Esophagus squamous epithelium (tissue), 5 donors: ENCODE results near the gene CCR5AS.

Experiments
- DNase-seq: peaks from one replicate; lab custom pipeline; 2025; lab: John Stamatoyannopoulos, UW
- H3K27ac ChIP-seq, 4 donors: fragments of 200-600 bp; sonication (generic); one replicate each; pipeline ENCODE4 v1.5.1; 2016 to 2019; ENCODE audit warnings: mild to moderate bottlenecking in 1 of 4
- H3K27me3 ChIP-seq, 4 donors: fragments of 200-600 bp; sonication (generic); 1 replicate in 3 of 4; 2 replicates in 1 of 4; pipeline versions ENCODE4 v1.5.1 to v1.6.0; 2017 to 2021; ENCODE audit warnings: antibody characterized with exemption in 1 of 4
- H3K36me3 ChIP-seq, 3 donors: fragments of 200-600 bp; sonication (generic); one replicate each; pipeline ENCODE4 v1.5.1; 2016 to 2019
- H3K4me1 ChIP-seq, 3 donors: fragments of 200-600 bp; sonication (generic); one replicate each; pipeline ENCODE4 v1.5.1; 2017 to 2019
- H3K4me3 ChIP-seq, 4 donors: fragments of 200-600 bp; sonication (generic); 1 replicate in 3 of 4; 2 replicates in 1 of 4; pipeline ENCODE4 v1.5.1; 2016 to 2019; ENCODE audit warnings: mild to moderate bottlenecking in 2 of 4, moderate library complexity in 1 of 4
- H3K9me3 ChIP-seq, 3 donors: fragments of 200-600 bp; sonication (generic); one replicate each; pipeline ENCODE4 v1.5.1; 2016 to 2019
- POLR2A ChIP-seq, 4 donors: fragments of 450-650 bp; IDR thresholded peaks; one replicate each; pipeline ENCODE4 v1.6.1; 2017; ENCODE audit warnings: antibody characterized with exemption in 4 of 4, mild to moderate bottlenecking in 4 of 4, moderate library complexity in 3 of 4
- WGBS, 2 donors: methylation state at CpG; one replicate each; pipeline ENCODE4 v1.1.5; 2018; 5-methylcytosine and 5-hydroxymethylcytosine counted together
- intact Hi-C: fragments of 100-400 bp; cut with DNase I; formaldehyde crosslinking; loops from one replicate; pipeline ENCODE4 v1.15.0; 2022
- TF ChIP-seq, protein P1 (sequence below), 6 experiments: fragments of 450-650 bp in 4 of 6; fragments of 200-600 bp in 2 of 6; sonication (generic) in 2 of 6; IDR thresholded peaks; one replicate each; pipeline ENCODE4 v1.5.1; 2016 to 2019; ENCODE audit warnings: antibody characterized with exemption in 6 of 6, mild to moderate bottlenecking in 4 of 6, moderate library complexity in 4 of 6
- donor health status: DM: yes; HTN: yes; CAD: no.

Gene CCR5AS

DNA sequence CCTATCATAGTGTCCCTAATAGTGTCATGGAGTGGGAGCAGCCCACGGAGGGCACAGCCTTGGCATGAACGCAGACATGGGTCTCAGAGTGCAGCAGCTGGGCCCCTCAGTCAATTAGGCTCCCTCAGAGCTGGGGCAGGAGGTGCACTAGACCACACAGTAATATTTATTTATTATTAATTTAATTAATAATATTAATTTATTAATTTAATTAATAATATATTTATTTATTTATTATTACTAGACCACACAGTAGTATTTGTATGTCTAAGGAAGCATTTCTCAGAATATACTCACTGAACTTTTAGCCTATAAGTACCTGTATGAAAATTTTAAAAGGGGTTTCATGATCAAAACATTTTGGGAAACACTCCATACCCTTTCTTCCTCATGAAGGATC, 5.3 kb downstream of the CCR5AS start:
- TF ChIP-seq POLR2A (IDR thresholded peaks at IDR 0.05) = no peak
- TF ChIP-seq, protein P1, sequence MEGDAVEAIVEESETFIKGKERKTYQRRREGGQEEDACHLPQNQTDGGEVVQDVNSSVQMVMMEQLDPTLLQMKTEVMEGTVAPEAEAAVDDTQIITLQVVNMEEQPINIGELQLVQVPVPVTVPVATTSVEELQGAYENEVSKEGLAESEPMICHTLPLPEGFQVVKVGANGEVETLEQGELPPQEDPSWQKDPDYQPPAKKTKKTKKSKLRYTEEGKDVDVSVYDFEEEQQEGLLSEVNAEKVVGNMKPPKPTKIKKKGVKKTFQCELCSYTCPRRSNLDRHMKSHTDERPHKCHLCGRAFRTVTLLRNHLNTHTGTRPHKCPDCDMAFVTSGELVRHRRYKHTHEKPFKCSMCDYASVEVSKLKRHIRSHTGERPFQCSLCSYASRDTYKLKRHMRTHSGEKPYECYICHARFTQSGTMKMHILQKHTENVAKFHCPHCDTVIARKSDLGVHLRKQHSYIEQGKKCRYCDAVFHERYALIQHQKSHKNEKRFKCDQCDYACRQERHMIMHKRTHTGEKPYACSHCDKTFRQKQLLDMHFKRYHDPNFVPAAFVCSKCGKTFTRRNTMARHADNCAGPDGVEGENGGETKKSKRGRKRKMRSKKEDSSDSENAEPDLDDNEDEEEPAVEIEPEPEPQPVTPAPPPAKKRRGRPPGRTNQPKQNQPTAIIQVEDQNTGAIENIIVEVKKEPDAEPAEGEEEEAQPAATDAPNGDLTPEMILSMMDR (IDR thresholded peaks at IDR 0.05) = no peak

DNA sequence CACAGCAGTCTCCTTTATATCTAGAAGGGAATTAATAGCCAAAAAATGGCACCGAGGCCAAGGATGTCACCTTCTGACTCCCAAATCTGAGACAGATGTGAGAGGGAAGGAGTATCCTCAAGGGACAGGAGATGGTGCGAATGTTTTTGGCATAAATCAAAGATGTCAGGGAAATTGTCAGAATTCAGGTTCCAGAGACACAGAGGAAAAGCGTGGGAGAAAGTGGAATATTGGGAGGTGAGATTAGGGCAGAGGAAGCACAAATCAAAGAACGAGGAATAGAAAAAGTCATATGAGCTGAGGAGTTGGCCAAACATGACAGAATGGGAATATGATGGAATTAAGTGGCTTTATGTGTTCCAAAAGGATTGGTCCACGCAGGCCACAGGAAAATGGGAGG, 6.0 kb downstream of the CCR5AS start:
- TF ChIP-seq, protein P1 (IDR thresholded peaks at IDR 0.05) = no peak
- no peak for TF ChIP-seq POLR2A (IDR thresholded peaks at IDR 0.05)
- intact Hi-C loops = no loop called here
- Histone ChIP-seq H3K36me3 (no peaks in the 10 kb centered on the region), H3K27me3 (peaks cover 0 to 4% (median 0%) of the 10 kb centered on the region in 4 donors), H3K9me3 (no peaks in the 10 kb centered on the region), H3K27ac (no peak overlapping the region), H3K4me1 (peaks cover 0 to 16% (median 3%) of the 10 kb centered on the region in 3 donors), H3K4me3 (no peak overlapping the region)
- DNase-seq = no peak
- 82 to 86% methylated on average over 5 of the region's 5 CpGs for WGBS, 2 donors

More for the DNA sequence above, 5.3 kb downstream of the CCR5AS start:
- WGBS, 2 donors = 77 to 95% methylated on average over 2 of the region's 2 CpGs
- intact Hi-C loops = no loop called here
- Histone ChIP-seq H3K9me3 (no peaks in the 10 kb centered on the region), H3K27me3 (peaks cover 0 to 4% (median 0%) of the 10 kb centered on the region in 4 donors), H3K4me1 (peaks cover 0 to 22% (median 3%) of the 10 kb centered on the region in 3 donors), H3K36me3 (no peaks in the 10 kb centered on the region), H3K27ac (no peak overlapping the region), H3K4me3 (no peak overlapping the region)
- DNase-seq = no peak

DNA sequence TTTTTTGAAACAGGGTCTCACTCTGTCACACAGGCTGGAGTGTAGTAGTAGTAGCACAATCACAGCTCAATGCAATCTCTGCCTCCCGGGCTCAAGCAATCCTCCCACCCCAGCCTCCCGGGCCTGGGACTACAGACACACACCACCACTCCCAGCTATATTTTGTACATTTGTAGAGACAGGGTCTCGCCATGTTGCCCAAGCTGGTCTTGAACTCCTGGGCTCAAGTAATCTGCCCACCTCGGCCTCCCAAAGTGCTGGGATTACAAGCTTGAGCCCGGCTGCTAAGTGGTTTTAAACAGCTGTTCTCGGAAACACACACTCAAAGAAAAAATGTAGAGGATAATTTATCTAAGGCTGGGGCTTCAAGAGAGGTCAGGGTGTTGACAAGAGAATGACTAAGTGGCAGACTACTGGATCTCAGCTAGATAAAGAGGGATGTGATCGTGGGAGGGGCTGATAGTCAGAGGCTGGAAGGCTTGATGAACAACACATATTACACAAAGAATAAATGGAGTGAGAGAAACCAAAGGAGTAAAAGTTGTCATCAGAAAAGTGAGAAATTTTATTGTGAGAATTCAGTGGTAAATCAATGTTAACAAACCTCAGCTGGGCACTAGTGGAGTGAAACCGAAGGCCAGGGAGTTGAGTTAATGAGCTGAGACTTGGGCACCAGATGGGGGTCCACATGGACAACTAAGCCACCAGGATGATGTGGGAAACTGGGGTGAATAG, 6.7 kb downstream of the CCR5AS start:
- H3K27ac ChIP-seq = no peak overlapping the region
- H3K4me3 ChIP-seq = no peak overlapping the region
- DNase-seq = no peak
- intact Hi-C loops = no loop called here
- H3K36me3 ChIP-seq = no peaks in the 10 kb centered on the region
- no peaks in the 10 kb centered on the region for H3K9me3 ChIP-seq
- peaks cover 0 to 4% (median 0%) of the 10 kb centered on the region in 4 donors for H3K27me3 ChIP-seq
- H3K4me1 ChIP-seq = peaks cover 0 to 9% (median 0%) of the 10 kb centered on the region in 3 donors
- TF ChIP-seq, protein P1 (IDR thresholded peaks at IDR 0.05) = no peak
- no peak for TF ChIP-seq POLR2A (IDR thresholded peaks at IDR 0.05)
- 65 to 73% methylated on average over 7 to 8 of the region's 8 CpGs for WGBS, 2 donors

DNA sequence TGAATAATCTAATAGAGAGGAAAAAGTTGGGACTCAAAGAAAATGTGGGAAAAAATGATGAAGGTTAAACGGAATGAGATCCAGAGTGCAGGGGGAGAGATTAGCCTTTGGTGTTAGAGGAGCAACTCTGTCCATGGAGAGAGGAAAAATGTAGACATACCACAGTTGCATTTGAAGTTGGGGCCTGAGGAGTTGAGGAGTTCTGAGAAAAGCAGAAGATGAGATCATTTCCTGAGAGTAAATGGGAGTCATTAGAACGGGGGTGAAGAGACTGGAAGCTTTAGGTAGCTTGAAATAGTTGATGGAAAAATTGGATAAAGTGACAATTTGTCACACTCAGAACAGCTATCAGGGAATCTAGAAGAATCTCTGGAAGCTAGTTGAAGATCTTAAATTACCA, 7.3 kb downstream of the CCR5AS start:
- H3K27me3 ChIP-seq = peaks cover 0 to 4% (median 0%) of the 10 kb centered on the region in 4 donors
- 45 to 78% methylated on average over 2 of the region's 2 CpGs for WGBS, 2 donors
- TF ChIP-seq, protein P1 (IDR thresholded peaks at IDR 0.05) = no peak
- no peak for TF ChIP-seq POLR2A (IDR thresholded peaks at IDR 0.05)
- H3K27ac ChIP-seq = no peak overlapping the region
- intact Hi-C loops = no loop called here
- peaks cover 0 to 3% (median 0%) of the 10 kb centered on the region in 3 donors for H3K4me1 ChIP-seq
- no peak overlapping the region for H3K4me3 ChIP-seq
- H3K9me3 ChIP-seq = no peaks in the 10 kb centered on the region
- no peak for DNase-seq
- H3K36me3 ChIP-seq = no peaks in the 10 kb centered on the region

DNA sequence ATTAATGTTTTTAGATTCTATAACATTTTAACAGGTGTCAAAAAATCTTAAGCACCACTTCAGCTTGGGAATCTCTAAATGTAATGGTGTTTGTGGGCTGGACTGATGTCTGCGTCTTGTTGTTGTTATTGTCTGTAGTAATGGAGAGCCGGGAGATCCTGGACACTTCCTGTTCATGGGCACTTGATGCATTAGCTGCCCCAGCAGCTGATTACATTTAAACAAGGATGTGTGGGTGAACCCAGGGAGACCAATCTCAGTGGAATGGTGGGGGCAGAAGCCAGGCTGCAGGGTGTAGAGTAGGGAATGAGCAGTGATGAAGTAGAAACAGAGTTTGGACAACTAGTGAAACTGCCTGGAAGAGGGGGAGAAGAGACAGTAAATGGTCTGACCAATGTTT, 7.8 kb downstream of the CCR5AS start:
- Histone ChIP-seq H3K27ac (no peak overlapping the region), H3K9me3 (no peaks in the 10 kb centered on the region), H3K4me3 (no peak overlapping the region), H3K4me1 (no peaks in the 10 kb centered on the region), H3K27me3 (peaks cover 0 to 4% (median 0%) of the 10 kb centered on the region in 4 donors), H3K36me3 (no peaks in the 10 kb centered on the region)
- intact Hi-C loops = no loop called here
- TF ChIP-seq, protein P1 (IDR thresholded peaks at IDR 0.05) = no peak
- TF ChIP-seq POLR2A (IDR thresholded peaks at IDR 0.05) = no peak
- WGBS, 2 donors = 40 to 80% methylated on average over 1 to 2 of the region's 2 CpGs
- no peak for DNase-seq
